Omental fat pad (tissue), 4 donors: ENCODE results near the gene MAP1LC3A. TPM values are rescaled to one million over a fixed set of nuclear protein-coding genes. Genes with fewer than 3 reads are reported as not detected.
A peak's percentile ranks its signal among the peaks of the same experiment; 100 is the strongest.
"Not testable (repeated sequence)": the region's sequence is repeated elsewhere in the genome, so short reads cannot be mapped to it uniquely, and the experiment has no call there.

Experiments used
- ATAC-seq: fragments of 150-250 bp; one replicate; pipeline ENCODE4 v1.9.1; 2016; ENCODE audit warnings: mild to moderate bottlenecking, moderate library complexity; ENCODE audit not compliant: low FRiP score
- DNase-seq: peaks from one replicate; pipeline ENCODE4 v3.0.0-alpha.2; 2019; ENCODE audit warnings: low spot score
- CTCF ChIP-seq, 3 donors: fragments of 450-650 bp; IDR thresholded peaks; one replicate each; pipeline ENCODE4 v1.5.1; 2016 to 2017; ENCODE audit warnings: antibody characterized with exemption in 3 of 3, mild to moderate bottlenecking in 3 of 3, moderate library complexity in 2 of 3
- total RNA-seq, 4 donors: library from RNA; depleted of rRNA; stranded (reverse); fragments of >200 nt; gene quantifications; one replicate each; pipeline ENCODE4 v1.1.0, GENCODE V29; 2016

The MAP1LC3A gene
- total RNA-seq, result 10 to 100 TPM; 50.1 to 76.1 (median 55.9) TPM

GRCh38 chr20:34558320-34559218 is at the start of gene MAP1LC3A:
Gene MAP1LC3A (plus strand): TSS chr20:34558718. CDS start chr20:34558869, 151 bp downstream.
- TF ChIP-seq CTCF (IDR thresholded peaks at IDR 0.05), result no peak
- peak; percentile 93 for DNase-seq
- ATAC-seq, result peak; percentile 96

GRCh38 chr20:34510575-34510974 is 47.9 kb upstream of the MAP1LC3A start:
- no peak for DNase-seq
- no peak for TF ChIP-seq CTCF (IDR thresholded peaks at IDR 0.05)
- no peak for ATAC-seq

- ATAC-seq (no peak), DNase-seq (no peak)
- TF ChIP-seq CTCF (IDR thresholded peaks at IDR 0.05), result no peak
Measured at GRCh38 chr20:34511891-34512265, 46.6 kb upstream of the MAP1LC3A start.

- ATAC-seq (no peak), DNase-seq (no peak)
- no peak for TF ChIP-seq CTCF (IDR thresholded peaks at IDR 0.05)
Measured at GRCh38 chr20:34512266-34512954, 46.1 kb upstream of the MAP1LC3A start.

GRCh38 chr20:34512955-34513419 is 45.5 kb upstream of the MAP1LC3A start:
- ATAC-seq (no peak), DNase-seq (no peak)
- no peak for TF ChIP-seq CTCF (IDR thresholded peaks at IDR 0.05)

- not testable (repeated sequence) for ATAC-seq, DNase-seq
Measured at GRCh38 chr20:34514034-34514433, 44.5 kb upstream of the MAP1LC3A start.

GRCh38 chr20:34514897-34515483 is 43.5 kb upstream of the MAP1LC3A start:
- ATAC-seq, result no peak
- DNase-seq, result no peak
- no peak for TF ChIP-seq CTCF (IDR thresholded peaks at IDR 0.05)
